Neural progenitor cell (in vitro differentiated cells): Measurements from ENCODE around the gene SYTL3. TPM values are rescaled to one million over a fixed set of nuclear protein-coding genes. Genes with fewer than 3 reads are reported as not detected.

ENCODE experiments used
- DNase-seq: peaks from one replicate; pipeline ENCODE4 v3.0.0-alpha.2; 2016; ENCODE audit warnings: low spot score
- H2AFZ ChIP-seq: fragments of 200-600 bp; sonication (generic); replicated peaks from 2 replicates; pipeline ENCODE4 v1.6.1; 2016; ENCODE audit warnings: antibody characterized with exemption
- H3F3A ChIP-seq: fragments of 200-600 bp; sonication (generic); 2 replicates; pipeline ENCODE4 v1.6.1; 2016; ENCODE audit warnings: antibody characterized with exemption, low read depth
- H3K27ac ChIP-seq: fragments of 200-600 bp; sonication (generic); 2 replicates; pipeline ENCODE4 v1.5.1; 2016; ENCODE audit warnings: mild to moderate bottlenecking
- H3K27me3 ChIP-seq: fragments of 200-600 bp; sonication (generic); 2 replicates; pipeline ENCODE4 v1.6.1; 2016; ENCODE audit warnings: mild to moderate bottlenecking, moderate library complexity
- H3K36me3 ChIP-seq: fragments of 200-600 bp; sonication (generic); 2 replicates; pipeline ENCODE4 v1.5.1; 2016
- H3K4me1 ChIP-seq: fragments of 200-600 bp; sonication (generic); 2 replicates; pipeline ENCODE4 v1.6.1; 2016; ENCODE audit warnings: mixed run types
- H3K4me2 ChIP-seq: fragments of 200-600 bp; sonication (generic); 2 replicates; pipeline ENCODE4 v1.6.1; 2016
- H3K4me3 ChIP-seq: fragments of 200-600 bp; sonication (generic); 2 replicates; pipeline ENCODE4 v1.5.1; 2016
- H3K79me2 ChIP-seq: fragments of 200-600 bp; sonication (generic); 2 replicates; pipeline ENCODE4 v1.6.1; 2016; ENCODE audit warnings: low read depth
- H3K9ac ChIP-seq: fragments of 200-600 bp; sonication (generic); 2 replicates; pipeline ENCODE4 v1.6.1; 2016
- H3K9me3 ChIP-seq: fragments of 200-600 bp; sonication (generic); 2 replicates; pipeline ENCODE4 v1.5.1; 2016; ENCODE audit warnings: low read depth
- H4K20me1 ChIP-seq: fragments of 200-600 bp; sonication (generic); 2 replicates; pipeline ENCODE4 v1.6.1; 2016; ENCODE audit warnings: low read depth
- H3K27ac Mint-ChIP-seq: 3 replicates; pipeline ENCODE4 v1.8.0; 2021; ENCODE audit warnings: mixed read lengths
- H3K27me3 Mint-ChIP-seq: 2 replicates; pipeline ENCODE4 v1.8.0; 2022; ENCODE audit warnings: low read depth, mild to moderate bottlenecking, inconsistent platforms, moderate library complexity, mixed read lengths; ENCODE audit not compliant: insufficient read depth
- H3K36me3 Mint-ChIP-seq: 3 replicates; pipeline ENCODE4 v1.8.0; 2021; ENCODE audit warnings: mixed read lengths
- H3K4me1 Mint-ChIP-seq: 3 replicates; pipeline ENCODE4 v1.8.0; 2021; ENCODE audit warnings: mixed read lengths
- H3K4me3 Mint-ChIP-seq: 3 replicates; pipeline ENCODE4 v1.8.0; 2021; ENCODE audit warnings: mild to moderate bottlenecking, moderate library complexity, mixed read lengths
- H3K9me3 Mint-ChIP-seq: 3 replicates; pipeline ENCODE4 v1.8.0; 2020; ENCODE audit warnings: mixed read lengths
- CTCF ChIP-seq: fragments of 200-600 bp; sonication (generic); IDR thresholded peaks from 2 replicates; pipeline ENCODE4 v1.5.1; 2017; ENCODE audit warnings: antibody characterized with exemption, mild to moderate bottlenecking
- EZH2 ChIP-seq: fragments of 200-600 bp; sonication (generic); IDR thresholded peaks from 2 replicates; pipeline ENCODE4 v1.6.1; 2017; ENCODE audit warnings: antibody characterized with exemption, mild to moderate bottlenecking, moderate library complexity
- EZH2phosphoT487 ChIP-seq: fragments of 200-600 bp; sonication (generic); IDR thresholded peaks from 2 replicates; pipeline ENCODE4 v1.6.1; 2017; ENCODE audit warnings: antibody characterized with exemption
- total RNA-seq: library from RNA; depleted of rRNA; stranded (reverse); fragments of >200 nt; gene quantifications from 2 replicates; pipeline ENCODE4 v1.2.3, GENCODE V29; 2015; ENCODE audit warnings: low replicate concordance

Gene SYTL3
- total RNA-seq, 1 donor from 2014 or later = not detected

GRCh38 chr6:158807515-158808441 lies 157.9 kb downstream of the SYTL3 start:
- Histone ChIP-seq H3K4me1 (peaks cover 12% of the 10 kb centered on the region), H3K79me2 (peaks cover 96% of the 10 kb centered on the region), H3K36me3 (no peaks in the 10 kb centered on the region), H3K9me3 (no peaks in the 10 kb centered on the region), H3F3A (no peaks in the 10 kb centered on the region), H3K27me3 (no peaks in the 10 kb centered on the region), H3K4me2 (no peak overlapping the region), H3K4me3 (no peak overlapping the region), H3K9ac (no peak overlapping the region), H2AFZ (no peak overlapping the region), H4K20me1 (peaks cover 80% of the 10 kb centered on the region), H3K27ac (no peak overlapping the region)
- TF ChIP-seq EZH2 (no peak), CTCF (no peak), EZH2phosphoT487 (no peak)
- no peak for DNase-seq
- Mint-ChIP-seq H3K4me1 (peaks cover 36% of the 10 kb centered on the region), H3K9me3 (peaks cover 2% of the 10 kb centered on the region), H3K27ac (no peak overlapping the region), H3K36me3 (peaks cover 31% of the 10 kb centered on the region), H3K27me3 (peaks cover 2% of the 10 kb centered on the region), H3K4me3 (no peak overlapping the region)

GRCh38 chr6:158808442-158808833 lies 158.6 kb downstream of the SYTL3 start:
- no peak overlapping the region for H3K9ac ChIP-seq
- Mint-ChIP-seq H3K36me3 (peaks cover 36% of the 10 kb centered on the region), H3K27me3 (peaks cover 2% of the 10 kb centered on the region), H3K27ac (no peak overlapping the region), H3K9me3 (peaks cover 2% of the 10 kb centered on the region), H3K4me3 (no peak overlapping the region), H3K4me1 (peaks cover 39% of the 10 kb centered on the region)
- H2AFZ ChIP-seq = no peak overlapping the region
- peaks cover 12% of the 10 kb centered on the region for H3K4me1 ChIP-seq
- H3K9me3 ChIP-seq = no peaks in the 10 kb centered on the region
- no peak overlapping the region for H3K4me3 ChIP-seq
- no peak overlapping the region for H3K27ac ChIP-seq
- no peaks in the 10 kb centered on the region for H3K27me3 ChIP-seq
- H3K4me2 ChIP-seq = no peak overlapping the region
- TF ChIP-seq EZH2phosphoT487 (no peak), CTCF (no peak), EZH2 (no peak)
- H3F3A ChIP-seq = no peaks in the 10 kb centered on the region
- H4K20me1 ChIP-seq = peaks cover 82% of the 10 kb centered on the region
- no peak for DNase-seq
- H3K36me3 ChIP-seq = no peaks in the 10 kb centered on the region
- peaks cover 97% of the 10 kb centered on the region for H3K79me2 ChIP-seq

GRCh38 chr6:158808941-158809678 lies 159.3 kb downstream of the SYTL3 start:
- Mint-ChIP-seq H3K27me3 (peaks cover 2% of the 10 kb centered on the region), H3K27ac (no peak overlapping the region), H3K4me3 (no peak overlapping the region), H3K36me3 (peaks cover 41% of the 10 kb centered on the region), H3K9me3 (peaks cover 2% of the 10 kb centered on the region), H3K4me1 (peaks cover 37% of the 10 kb centered on the region)
- H3K27ac ChIP-seq = no peak overlapping the region
- no peaks in the 10 kb centered on the region for H3K27me3 ChIP-seq
- H3K36me3 ChIP-seq = no peaks in the 10 kb centered on the region
- H3K4me1 ChIP-seq = peaks cover 12% of the 10 kb centered on the region
- H3K9ac ChIP-seq = no peak overlapping the region
- no peak overlapping the region for H3K4me3 ChIP-seq
- peaks cover 84% of the 10 kb centered on the region for H4K20me1 ChIP-seq
- no peaks in the 10 kb centered on the region for H3K9me3 ChIP-seq
- no peak overlapping the region for H2AFZ ChIP-seq
- no peak for DNase-seq
- no peak overlapping the region for H3K4me2 ChIP-seq
- peaks cover 97% of the 10 kb centered on the region for H3K79me2 ChIP-seq
- TF ChIP-seq EZH2 (no peak), EZH2phosphoT487 (no peak), CTCF (no peak)
- H3F3A ChIP-seq = no peaks in the 10 kb centered on the region
